Measurements from ENCODE around the gene DLG1.

DNA sequence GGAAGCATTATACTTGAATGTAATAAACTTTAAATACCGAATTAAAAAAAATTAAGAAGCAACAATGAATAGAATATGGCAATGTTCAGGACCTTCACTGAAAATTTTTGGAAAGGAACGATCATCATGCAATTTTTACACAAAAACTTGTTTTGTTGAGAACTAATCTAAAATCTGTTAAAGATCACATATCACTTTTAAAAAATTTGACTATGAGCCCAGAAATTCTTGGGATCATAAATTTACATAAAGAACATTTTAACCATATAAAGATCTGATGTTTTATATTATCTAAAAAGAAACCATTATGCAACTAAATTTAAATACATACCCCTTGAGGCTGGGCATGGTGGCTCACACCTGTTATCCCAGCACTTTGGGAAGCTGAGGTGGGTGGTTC lies 192.6 kb downstream of the DLG1 start:
- TF ChIP-seq, protein P1, sequence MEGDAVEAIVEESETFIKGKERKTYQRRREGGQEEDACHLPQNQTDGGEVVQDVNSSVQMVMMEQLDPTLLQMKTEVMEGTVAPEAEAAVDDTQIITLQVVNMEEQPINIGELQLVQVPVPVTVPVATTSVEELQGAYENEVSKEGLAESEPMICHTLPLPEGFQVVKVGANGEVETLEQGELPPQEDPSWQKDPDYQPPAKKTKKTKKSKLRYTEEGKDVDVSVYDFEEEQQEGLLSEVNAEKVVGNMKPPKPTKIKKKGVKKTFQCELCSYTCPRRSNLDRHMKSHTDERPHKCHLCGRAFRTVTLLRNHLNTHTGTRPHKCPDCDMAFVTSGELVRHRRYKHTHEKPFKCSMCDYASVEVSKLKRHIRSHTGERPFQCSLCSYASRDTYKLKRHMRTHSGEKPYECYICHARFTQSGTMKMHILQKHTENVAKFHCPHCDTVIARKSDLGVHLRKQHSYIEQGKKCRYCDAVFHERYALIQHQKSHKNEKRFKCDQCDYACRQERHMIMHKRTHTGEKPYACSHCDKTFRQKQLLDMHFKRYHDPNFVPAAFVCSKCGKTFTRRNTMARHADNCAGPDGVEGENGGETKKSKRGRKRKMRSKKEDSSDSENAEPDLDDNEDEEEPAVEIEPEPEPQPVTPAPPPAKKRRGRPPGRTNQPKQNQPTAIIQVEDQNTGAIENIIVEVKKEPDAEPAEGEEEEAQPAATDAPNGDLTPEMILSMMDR (IDR thresholded peaks at IDR 0.05), result no peak
- TF ChIP-seq POLR2A (IDR thresholded peaks at IDR 0.05), result no peak

All from adrenal gland (tissue), 5 donors.